Measurements from ENCODE around the gene RABL2B.
A peak's percentile ranks its signal among the peaks of the same experiment; 100 is the strongest.
"Not testable (repeated sequence)": the region's sequence is repeated elsewhere in the genome, so short reads cannot be mapped to it uniquely, and the experiment has no call there.

RABL2B gene

GRCh38 chr22:50783033-50783879, at the start of gene RABL2B:
Gene RABL2B, minus strand, starts transcription at chr22:50783636. Its CDS starts 1,342 bp downstream, at chr22:50782294.
- peak; percentile 68 to 86 (median 82) for DNase-seq (ENCODE audit: low read depth in 2 of 3, low spot score in 2 of 3)

GRCh38 chr22:50786936-50787335, 3.5 kb upstream of the RABL2B start:
- DNase-seq (ENCODE audit: low read depth in 2 of 3, low spot score in 2 of 3) = not testable (repeated sequence)

GRCh38 chr22:50785289-50785688, 1.9 kb upstream of the RABL2B start:
- not testable (repeated sequence) for DNase-seq (ENCODE audit: low read depth in 2 of 3, low spot score in 2 of 3)

GRCh38 chr22:50783880-50784276, 442 bp upstream of the RABL2B start:
- not testable (repeated sequence) for DNase-seq (ENCODE audit: low read depth in 2 of 3, low spot score in 2 of 3)

GRCh38 chr22:50782253-50782652, 1.2 kb downstream of the RABL2B start:
- not testable (repeated sequence) for DNase-seq (ENCODE audit: low read depth in 2 of 3, low spot score in 2 of 3)

- DNase-seq (ENCODE audit: low read depth in 2 of 3, low spot score in 2 of 3) = peak in 1 of 3 experiments; percentile 4
These were observed 3.2 kb downstream of the RABL2B start for GRCh38 chr22:50780244-50780643.

- not testable (repeated sequence) for DNase-seq (ENCODE audit: low read depth in 2 of 3, low spot score in 2 of 3)
These were observed 5.8 kb downstream of the RABL2B start for GRCh38 chr22:50777631-50778030.

- not testable (repeated sequence) for DNase-seq (ENCODE audit: low read depth in 2 of 3, low spot score in 2 of 3)
These were observed 8.3 kb downstream of the RABL2B start for GRCh38 chr22:50775132-50775531.

GRCh38 chr22:50764288-50764687, 19.1 kb downstream of the RABL2B start:
- not testable (repeated sequence) for DNase-seq (ENCODE audit: low read depth in 2 of 3, low spot score in 2 of 3)

GRCh38 chr22:50761829-50762228, 21.6 kb downstream of the RABL2B start:
- not testable (repeated sequence) for DNase-seq (ENCODE audit: low read depth in 2 of 3, low spot score in 2 of 3)

- not testable (repeated sequence) for DNase-seq (ENCODE audit: low read depth in 2 of 3, low spot score in 2 of 3)
These were observed 23.7 kb downstream of the RABL2B start for GRCh38 chr22:50759597-50760341.

- DNase-seq (ENCODE audit: low read depth in 2 of 3, low spot score in 2 of 3) = peak; percentile 23 to 34 (median 31)
These were observed 26.4 kb downstream of the RABL2B start for GRCh38 chr22:50756949-50757491.

- DNase-seq (ENCODE audit: low read depth in 2 of 3, low spot score in 2 of 3) = not testable (repeated sequence)
These were observed 27.0 kb downstream of the RABL2B start for GRCh38 chr22:50756406-50756805.

- not testable (repeated sequence) for DNase-seq (ENCODE audit: low read depth in 2 of 3, low spot score in 2 of 3)
These were observed 28.2 kb downstream of the RABL2B start for GRCh38 chr22:50755251-50755650.

GRCh38 chr22:50749302-50750074, 33.9 kb downstream of the RABL2B start:
- not testable (repeated sequence) for DNase-seq (ENCODE audit: low read depth in 2 of 3, low spot score in 2 of 3)

GRCh38 chr22:50748630-50749029, 34.8 kb downstream of the RABL2B start:
- DNase-seq (ENCODE audit: low read depth in 2 of 3, low spot score in 2 of 3) = not testable (repeated sequence)

- not testable (repeated sequence) for DNase-seq (ENCODE audit: low read depth in 2 of 3, low spot score in 2 of 3)
These were observed 35.9 kb downstream of the RABL2B start for GRCh38 chr22:50747521-50747920.

GRCh38 chr22:50744424-50744823, 39.0 kb downstream of the RABL2B start:
- DNase-seq (ENCODE audit: low read depth in 2 of 3, low spot score in 2 of 3) = not testable (repeated sequence)

GRCh38 chr22:50740714-50741113, 42.7 kb downstream of the RABL2B start:
- DNase-seq (ENCODE audit: low read depth in 2 of 3, low spot score in 2 of 3) = not testable (repeated sequence)

GRCh38 chr22:50739894-50740293, 43.5 kb downstream of the RABL2B start:
- DNase-seq (ENCODE audit: low read depth in 2 of 3, low spot score in 2 of 3) = no peak

GRCh38 chr22:50739279-50739691, 44.2 kb downstream of the RABL2B start:
- no peak for DNase-seq (ENCODE audit: low read depth in 2 of 3, low spot score in 2 of 3)

All from activated CD8-positive, alpha-beta memory T cell treated with anti-CD3 and anti-CD28 coated beads for 48 hours (primary cell).